ENCODE results near the gene PLXNA3. TPM values are rescaled to one million over a fixed set of nuclear protein-coding genes. Genes with fewer than 3 reads are reported as not detected.

The PLXNA3 gene
- total RNA-seq, 1 experiment from 2014 or later: 89.3 TPM

- TF ChIP-seq POLR2A (IDR thresholded peaks at IDR 0.05; ENCODE audit: borderline replicate concordance, extremely low read depth, insufficient read depth, insufficient read length): no peak
- TF ChIP-seq ZNF274 (IDR thresholded peaks at IDR 0.05; ENCODE audit: low read depth, low read length): no peak
- peak; percentile 62; the same call in 1 of the 2 replicates for TF ChIP-seq ZFX (IDR thresholded peaks at IDR 0.05)
- TF ChIP-seq EGR1 (IDR thresholded peaks at IDR 0.05; ENCODE audit: low read depth): no peak
- TF ChIP-seq POLR2AphosphoS5 (IDR thresholded peaks at IDR 0.05; ENCODE audit: low read depth, low read length): peak; percentile 67
- TF ChIP-seq JUND (IDR thresholded peaks at IDR 0.05): no peak
- TF ChIP-seq TCF7L2 (IDR thresholded peaks at IDR 0.05; ENCODE audit: borderline replicate concordance, extremely low read depth, insufficient read depth, insufficient read length): no peak
- no peak for TF ChIP-seq RAD21 (IDR thresholded peaks at IDR 0.05; ENCODE audit: low read depth)
- no peak for TF ChIP-seq CBX3 (IDR thresholded peaks at IDR 0.05; ENCODE audit: low read depth)
- no peak for TF ChIP-seq EZH2phosphoT487 (IDR thresholded peaks at IDR 0.05; ENCODE audit: borderline replicate concordance)
- TF ChIP-seq YY1 (IDR thresholded peaks at IDR 0.05; ENCODE audit: extremely low read depth, insufficient replicate concordance, low read depth, low read length): peak; percentile 87
Measured at GRCh38 chrX:154428176-154429171, 29.6 kb upstream of the PLXNA3 start, which contains the start of gene ATP6AP1. TSS of gene ATP6AP1 (plus strand) at chrX:154428677. CDS start at chrX:154428693, 16 bp downstream.

More at GRCh38 chrX:154428176-154429171, 29.6 kb upstream of the PLXNA3 start, which contains the start of gene ATP6AP1:
- peak within 1 kb of the TSS; percentile 71 for H3K27ac ChIP-seq (ENCODE audit: low read depth, low read length)
- H3K9me3 ChIP-seq (ENCODE audit: control insufficient read depth in 1 of 2, insufficient read depth in 1 of 2, low read depth in 1 of 2, low read length in 2 of 2): no peaks in the 10 kb centered on the region
- H3K79me2 ChIP-seq (ENCODE audit: insufficient read depth, low read length): peaks cover 7% of the 10 kb centered on the region; the same call in 1 of the 2 replicates
- ChIA-PET RAD21 (ENCODE audit: low non-redundant PET in 1 of 2, low total read pairs in 2 of 2, uncharacterized antibody in 2 of 2, unreplicated experiment in 2 of 2) (interaction anchor here in 1 of 2 experiments (1.3 kb wide), 1 partner anchor 18 kb away, joined by 5 read pairs; no protein-coding TSS in a partner anchor), POLR2A (no interaction called here), CTCF (interaction anchor here (0.7 kb wide), 1 partner anchor 55 kb away, joined by 3 read pairs; no protein-coding TSS in a partner anchor)
- peak; percentile 75 for DNase-seq (ENCODE audit: low read depth, low spot score)
- ATAC-seq: peak; percentile 98
- no peaks in the 10 kb centered on the region for H4K20me1 ChIP-seq (ENCODE audit: insufficient read depth)
- peak within 1 kb of the TSS; percentile 61 for H3K9ac ChIP-seq (ENCODE audit: low read length)
- no peaks in the 10 kb centered on the region for H3K36me3 ChIP-seq (ENCODE audit: control insufficient read depth in 1 of 2, insufficient read depth in 2 of 2, low read length in 2 of 2)
- no peaks in the 10 kb centered on the region for H3K27me3 ChIP-seq (ENCODE audit: insufficient read depth, low read length)
- intact Hi-C loops (cut with micrococcal nuclease): no loop called here
- H3K4me3 ChIP-seq (replicated peaks in 1 of 2; ENCODE audit: low read depth in 1 of 2, low read length in 2 of 2): peak within 1 kb of the TSS; percentile 54 to 69
- no peak within 1 kb of the TSS for H2AFZ ChIP-seq (ENCODE audit: low read depth, low read length, poor library complexity, severe bottlenecking)
- no peaks in the 10 kb centered on the region for H3K9me2 ChIP-seq (ENCODE audit: insufficient read depth)
- no TSS peak for BruUV-seq (replicated peaks)
- H3K4me1 ChIP-seq (ENCODE audit: control insufficient read depth in 1 of 2, insufficient read depth in 2 of 2, low read length in 2 of 2): peaks cover 0 to 22% of the 10 kb centered on the region in 2 experiments; a peak in 2 of 4 replicates
- peak within 1 kb of the TSS; percentile 87 for H3K4me2 ChIP-seq (ENCODE audit: low read length)
